ENCODE data around the gene GPX5.

Gene GPX5

DNA sequence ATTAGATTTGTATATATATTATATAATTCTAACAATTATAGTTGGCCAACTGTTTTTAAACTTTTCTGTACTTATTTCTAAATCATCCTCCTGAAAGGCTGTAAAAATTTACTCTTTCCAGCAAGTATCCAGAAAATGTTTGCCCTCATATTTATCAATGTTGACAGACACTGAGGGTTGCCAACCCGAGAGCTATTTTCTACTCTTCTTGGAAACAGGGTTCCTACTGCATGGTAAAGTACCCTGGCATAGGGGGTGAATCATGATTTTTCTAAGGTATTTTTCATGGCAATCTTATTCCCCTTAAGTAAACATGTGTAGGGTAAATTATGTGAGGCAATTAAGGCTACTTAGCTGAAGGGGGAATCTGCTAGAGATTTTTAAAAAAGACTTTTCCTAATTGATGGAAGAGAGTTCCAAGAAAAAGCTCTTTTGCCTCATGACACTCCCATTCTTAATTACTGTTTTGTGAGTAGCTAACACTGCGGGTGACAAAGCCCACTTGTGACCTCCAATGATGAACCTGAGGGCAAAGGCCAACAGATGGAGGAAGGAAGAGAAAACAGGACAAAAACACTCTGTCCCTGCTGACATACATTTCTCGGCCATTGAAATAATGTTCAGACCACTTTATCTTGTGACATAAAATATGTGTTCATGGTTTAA, 37.9 kb downstream of the GPX5 start:
- DNase-seq = no peak

- no peak for DNase-seq
These were observed 40.3 kb downstream of the GPX5 start for GRCh38 chr6:28565823-28566526.

DNA sequence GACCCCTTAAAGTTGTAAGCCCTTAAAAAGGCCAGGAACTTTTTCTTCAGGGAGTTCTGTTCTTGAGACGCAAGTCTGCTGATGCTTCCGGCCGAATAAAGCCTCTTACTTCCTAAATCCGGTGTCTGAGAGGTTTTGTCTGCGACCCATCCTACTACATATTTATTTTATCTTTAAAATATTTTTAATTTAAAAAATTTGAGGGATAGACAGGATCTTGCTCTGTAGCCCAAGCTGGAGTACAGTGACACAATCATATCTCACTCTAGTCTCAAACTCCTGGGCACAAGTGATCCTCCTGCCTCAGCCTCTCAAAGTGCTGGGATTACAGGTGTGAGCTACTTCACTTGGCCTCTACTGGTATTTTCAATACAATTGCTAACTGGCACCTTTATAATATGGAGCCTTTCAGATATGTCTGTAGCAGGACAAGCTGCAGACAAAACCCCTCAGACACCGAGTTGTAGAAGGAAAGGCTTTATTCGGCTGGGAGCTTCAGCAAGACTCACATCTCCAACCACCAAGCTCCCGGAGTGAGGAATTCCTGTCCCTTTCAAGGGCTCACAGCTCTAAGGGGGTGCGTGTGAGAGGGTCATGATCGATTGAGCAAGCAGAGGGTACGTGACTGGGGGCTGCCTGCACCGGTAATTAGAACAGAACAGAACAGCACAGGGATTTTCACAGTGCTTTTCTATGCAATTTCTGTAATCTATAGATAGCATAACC, 41.0 kb downstream of the GPX5 start:
- DNase-seq = no peak

- DNase-seq = no peak
These were observed 41.8 kb downstream of the GPX5 start for GRCh38 chr6:28567506-28567905.

DNA sequence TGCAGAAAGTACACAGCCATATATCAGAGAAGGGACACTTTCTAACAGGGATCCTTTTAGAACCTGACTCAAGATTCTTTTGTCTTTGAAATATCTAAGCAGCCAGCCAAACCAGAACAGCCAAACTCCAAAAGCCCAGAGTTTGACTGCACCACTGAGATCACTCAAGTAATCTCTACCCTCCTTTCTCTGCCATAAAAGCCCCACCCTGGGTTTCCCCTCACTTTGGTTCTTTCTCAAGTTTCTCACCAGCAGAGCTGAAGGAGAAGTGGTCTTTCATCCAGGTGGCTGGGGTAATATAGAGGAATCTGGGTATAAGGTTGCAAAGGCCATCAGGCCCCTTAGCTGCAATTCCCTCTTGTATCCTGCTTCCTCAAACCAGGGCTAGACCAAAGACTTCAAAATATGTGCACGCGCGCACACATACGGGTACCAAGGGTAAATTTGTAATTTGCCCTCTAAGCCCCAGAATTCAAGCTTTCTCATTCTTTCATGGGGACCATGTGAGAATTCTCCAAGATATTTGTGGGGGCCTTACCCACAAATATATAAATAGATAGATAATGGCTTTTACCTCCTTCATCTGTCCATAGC, 42.9 kb downstream of the GPX5 start:
- no peak for DNase-seq

DNA sequence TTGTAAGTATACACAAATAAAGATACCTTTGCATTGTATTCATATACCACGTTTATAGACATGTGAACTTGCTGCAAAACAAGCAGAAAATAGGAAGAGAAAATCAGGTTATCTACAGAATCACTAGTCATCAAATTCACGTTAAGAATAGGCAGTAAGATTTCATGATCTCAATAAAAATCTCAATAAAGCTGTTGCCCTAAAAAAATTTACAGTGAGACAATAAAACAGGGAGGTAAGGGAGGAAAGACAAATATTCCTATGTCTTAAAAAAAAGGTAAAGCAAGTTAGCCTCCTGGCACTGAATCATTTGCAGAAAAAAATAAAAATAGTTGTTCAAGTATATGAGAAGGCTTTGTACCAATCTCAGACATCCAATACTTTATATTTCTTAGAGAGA, 44.1 kb downstream of the GPX5 start:
- no peak for DNase-seq

- no peak for DNase-seq
These were observed 54.8 kb downstream of the GPX5 start for GRCh38 chr6:28580475-28580874.

DNA sequence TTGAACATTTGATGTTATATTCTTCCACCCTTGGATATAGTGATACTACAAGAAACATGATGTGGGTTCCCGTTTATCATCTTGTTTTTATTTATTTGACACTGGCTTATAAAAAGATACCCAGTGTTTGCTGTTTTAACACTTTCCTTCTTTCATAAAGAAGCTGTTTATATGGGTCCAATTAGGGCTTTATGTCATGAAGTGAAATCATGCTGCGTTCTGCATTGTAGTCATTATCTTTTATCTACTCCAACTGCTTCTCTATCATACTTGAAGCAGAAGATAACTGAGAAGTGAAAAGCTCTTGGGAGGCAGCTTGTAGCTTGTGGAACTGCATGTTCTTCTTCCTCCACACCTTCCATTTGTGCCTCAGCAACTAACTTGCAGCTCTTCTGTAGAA, 57.8 kb downstream of the GPX5 start:
- no peak for DNase-seq

Data from kidney glomerular epithelial cell (primary cell).